Femur (tissue), 1 donor: Measurements from ENCODE around the gene PCDH9.

Experiments used
- DNase-seq: peaks from one replicate; pipeline ENCODE4 v3.0.0-alpha.2; 2017

The PCDH9 gene

DNA sequence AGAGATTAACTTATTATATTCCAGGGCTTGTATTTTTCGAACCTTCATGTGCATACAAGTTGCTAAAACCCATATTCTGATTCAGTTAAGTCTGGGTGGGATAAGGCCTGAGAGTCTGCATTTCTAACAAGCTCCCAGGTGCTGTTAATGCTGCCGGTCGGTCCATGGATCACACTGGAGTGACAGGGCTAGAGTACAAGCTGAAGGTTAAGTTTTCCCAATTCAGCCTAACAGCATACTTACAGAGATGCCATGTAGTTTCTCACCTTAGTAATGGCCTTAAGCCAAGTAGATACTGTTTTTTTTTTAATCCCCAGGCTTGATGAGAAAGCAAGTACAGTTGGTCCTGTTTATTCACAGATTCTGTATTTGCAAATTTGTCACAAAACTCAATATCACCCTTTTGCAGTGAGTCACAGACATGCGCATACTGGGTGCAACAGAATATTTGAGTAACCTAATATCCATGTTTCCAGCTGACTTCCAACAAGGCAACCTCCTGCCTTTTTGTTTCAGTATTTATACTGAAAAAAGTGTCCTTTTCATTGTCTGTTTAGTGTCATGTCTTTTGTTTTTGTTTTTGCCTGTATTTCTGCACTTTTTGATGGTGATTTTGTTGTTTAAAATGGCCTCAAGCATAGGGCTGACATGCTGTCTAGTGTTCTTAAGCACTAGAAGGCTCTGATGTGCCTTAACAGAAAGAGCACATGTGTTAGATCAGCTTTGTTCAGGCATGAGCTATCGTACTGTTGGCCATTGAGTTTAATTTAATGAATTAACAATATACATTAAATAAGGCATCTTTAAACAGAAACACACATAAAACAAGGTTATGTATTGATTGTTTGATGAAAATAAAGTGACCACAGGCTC is 875.0 kb downstream of the PCDH9 start:
- DNase-seq = no peak

DNA sequence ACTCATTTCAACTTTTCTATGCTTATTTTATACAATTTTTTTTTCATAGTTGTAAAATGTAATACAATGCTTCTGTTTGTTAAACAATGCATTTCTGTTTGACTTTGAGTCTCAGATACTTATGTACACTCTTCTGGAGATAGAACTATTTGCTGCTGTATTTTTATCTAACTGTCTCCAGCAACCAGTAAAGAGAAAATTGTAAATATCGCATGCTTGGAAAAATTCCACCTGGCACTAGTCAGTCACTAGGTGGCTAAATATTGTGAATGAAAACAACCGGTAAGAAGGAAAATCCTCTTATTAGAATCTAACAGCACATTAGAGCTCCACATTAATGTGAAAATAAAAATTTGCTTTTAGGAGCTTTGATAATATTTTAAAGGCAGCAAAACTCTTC is 876.5 kb downstream of the PCDH9 start:
- no peak for DNase-seq

DNA sequence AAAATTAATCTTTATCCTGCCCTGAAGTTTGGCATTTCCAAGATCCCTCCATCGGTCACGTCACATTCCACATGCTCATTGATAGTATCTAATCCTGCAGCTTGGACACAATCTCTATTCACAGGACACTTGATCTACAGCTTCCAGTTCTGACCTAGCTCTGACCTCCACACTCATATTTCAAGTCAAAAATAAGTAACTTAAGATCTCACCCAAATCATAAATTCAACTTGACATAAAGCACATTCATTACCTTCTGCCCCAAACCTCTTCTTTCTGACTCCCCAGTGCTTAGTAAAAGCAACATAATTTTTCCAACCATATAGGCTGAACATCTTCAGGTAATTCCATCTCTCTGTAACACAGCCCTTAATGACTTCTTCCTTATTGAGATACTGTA is 880.2 kb downstream of the PCDH9 start:
- DNase-seq = no peak

DNA sequence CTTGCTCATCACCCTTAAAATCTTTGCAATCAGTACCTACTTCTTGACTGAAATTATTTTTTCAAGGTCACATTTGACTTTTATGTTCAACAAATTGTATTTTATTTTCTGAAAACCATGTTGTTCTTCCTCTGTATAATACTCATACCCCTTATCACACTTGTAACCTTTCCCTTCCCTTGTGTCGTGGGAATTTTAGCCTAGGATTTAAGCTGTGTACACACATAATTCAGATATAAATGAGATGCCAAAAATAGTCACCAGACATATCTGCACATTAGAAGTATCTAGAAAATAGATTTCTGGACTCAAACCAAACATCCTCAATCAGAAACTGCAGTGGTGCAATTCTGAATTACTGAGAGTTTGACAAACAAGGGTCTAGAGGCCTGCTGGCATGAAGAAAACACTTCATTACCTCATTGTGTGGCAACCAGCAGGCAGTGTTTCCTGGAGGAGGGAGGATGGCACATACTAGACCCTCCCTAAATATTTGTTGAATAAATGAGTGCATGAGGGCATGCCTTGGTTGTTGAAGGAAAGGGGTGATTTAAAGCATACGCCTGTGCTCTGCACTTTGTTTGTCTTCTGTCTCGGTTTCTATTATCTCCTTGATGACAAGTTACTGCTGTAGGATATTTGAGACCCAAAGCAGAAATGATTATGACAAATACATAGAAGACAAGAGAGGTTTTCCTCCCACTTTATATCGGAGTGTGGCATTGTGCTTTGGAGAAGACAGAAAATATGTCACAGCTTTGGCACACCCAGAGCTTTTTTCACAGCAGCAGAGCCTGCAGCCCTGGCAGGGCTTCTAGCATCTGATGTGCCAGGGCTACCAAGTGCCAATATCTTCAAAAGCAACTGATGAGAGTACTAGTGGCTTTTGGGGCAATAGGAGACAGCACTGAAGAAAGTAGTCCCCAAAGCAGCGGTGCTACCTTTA is 881.1 kb downstream of the PCDH9 start:
- no peak for DNase-seq

DNA sequence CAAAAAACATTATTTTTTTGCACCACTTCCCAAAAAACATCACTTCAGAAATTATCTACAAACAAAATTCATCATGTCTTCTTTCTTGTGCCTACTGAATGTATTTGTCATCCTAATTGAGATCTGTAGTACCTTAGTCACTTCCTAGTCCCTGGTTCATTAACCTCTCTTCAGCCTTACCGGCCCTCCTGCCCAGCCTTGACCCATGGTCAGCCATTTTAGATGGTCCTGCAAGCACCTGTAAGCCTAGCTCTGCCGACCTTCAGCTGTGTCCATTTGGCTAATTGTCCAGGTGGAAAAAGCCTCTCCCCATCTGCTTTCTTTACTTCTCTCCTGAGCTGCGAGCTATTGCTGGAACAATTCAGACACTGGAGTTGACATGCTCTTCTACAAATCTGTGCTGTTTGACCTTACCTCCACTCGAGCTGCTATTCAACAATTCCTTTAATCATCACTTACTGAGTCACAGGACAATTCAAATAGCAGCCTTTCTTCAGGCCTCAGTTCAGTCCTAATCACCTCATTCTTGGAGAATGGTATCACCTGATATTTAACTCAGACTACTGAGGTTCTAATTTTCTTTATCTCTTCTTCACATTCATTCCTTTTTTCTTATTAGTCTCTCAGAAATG is 882.5 kb downstream of the PCDH9 start:
- DNase-seq = no peak

DNA sequence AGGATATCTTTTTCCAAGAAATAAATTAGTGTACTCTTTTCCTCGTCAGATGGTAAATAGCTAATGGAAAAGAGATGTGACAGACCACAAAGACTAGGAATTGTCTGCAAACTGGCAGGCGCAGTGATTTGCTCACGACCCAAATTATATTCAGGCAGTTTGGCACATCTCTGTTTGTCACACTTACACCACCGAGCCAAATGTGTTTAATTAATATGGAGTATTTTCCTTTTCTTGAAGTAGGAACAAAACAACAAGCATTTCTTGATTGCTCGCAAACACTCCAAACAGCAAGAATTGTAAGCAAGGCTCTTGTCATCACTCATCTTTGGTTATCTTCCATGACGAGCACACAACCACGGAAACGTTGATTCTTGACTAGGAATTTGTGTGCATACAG is 884.2 kb downstream of the PCDH9 start:
- no peak for DNase-seq

DNA sequence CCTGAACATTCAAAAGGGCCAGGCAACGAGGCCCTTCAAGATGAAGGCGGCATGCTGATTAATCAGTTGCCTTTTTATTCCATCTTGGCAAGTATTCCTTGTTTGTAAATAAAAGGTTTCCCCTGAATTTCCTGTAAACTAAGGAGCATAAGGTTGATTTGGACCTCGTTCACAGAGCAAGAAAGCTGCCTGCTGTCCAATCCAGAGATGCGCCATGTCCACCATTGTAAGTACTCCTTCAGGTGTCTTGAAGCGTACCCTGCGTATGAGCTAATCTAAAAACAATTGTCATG is 884.7 kb downstream of the PCDH9 start:
- no peak for DNase-seq

DNA sequence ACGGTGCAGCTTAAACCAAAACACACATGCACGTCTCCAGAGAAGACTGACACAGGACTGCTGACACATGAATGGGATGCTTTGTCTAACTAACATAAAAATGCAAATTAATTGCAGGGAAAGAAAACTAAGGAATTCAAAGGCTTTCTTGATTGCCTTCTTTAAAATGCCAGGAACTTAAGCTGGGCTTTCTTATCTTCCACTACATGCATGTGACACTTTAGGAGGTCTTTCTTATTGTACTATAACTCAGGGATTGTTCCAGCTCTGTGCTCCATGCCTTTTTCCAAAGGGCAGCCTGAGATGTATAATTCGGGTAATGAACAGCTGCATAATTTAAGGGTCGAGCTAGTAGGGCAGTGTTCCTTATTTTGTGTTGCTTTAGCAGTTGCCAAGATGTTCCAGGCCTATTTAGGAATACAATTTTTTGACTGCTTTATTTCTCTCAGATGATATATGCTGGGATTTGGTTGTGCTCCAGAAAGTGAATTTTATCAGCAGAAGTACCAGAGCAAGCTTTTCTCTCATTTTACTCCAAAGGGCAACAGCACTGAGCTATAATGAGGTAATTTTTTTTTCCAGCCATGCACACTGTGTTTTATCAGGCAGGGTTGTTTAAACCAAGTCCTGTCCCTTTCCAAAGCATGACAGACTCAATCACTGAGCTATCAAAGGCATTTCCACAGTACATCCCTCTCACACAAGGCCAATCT is 885.2 kb downstream of the PCDH9 start:
- no peak for DNase-seq

DNA sequence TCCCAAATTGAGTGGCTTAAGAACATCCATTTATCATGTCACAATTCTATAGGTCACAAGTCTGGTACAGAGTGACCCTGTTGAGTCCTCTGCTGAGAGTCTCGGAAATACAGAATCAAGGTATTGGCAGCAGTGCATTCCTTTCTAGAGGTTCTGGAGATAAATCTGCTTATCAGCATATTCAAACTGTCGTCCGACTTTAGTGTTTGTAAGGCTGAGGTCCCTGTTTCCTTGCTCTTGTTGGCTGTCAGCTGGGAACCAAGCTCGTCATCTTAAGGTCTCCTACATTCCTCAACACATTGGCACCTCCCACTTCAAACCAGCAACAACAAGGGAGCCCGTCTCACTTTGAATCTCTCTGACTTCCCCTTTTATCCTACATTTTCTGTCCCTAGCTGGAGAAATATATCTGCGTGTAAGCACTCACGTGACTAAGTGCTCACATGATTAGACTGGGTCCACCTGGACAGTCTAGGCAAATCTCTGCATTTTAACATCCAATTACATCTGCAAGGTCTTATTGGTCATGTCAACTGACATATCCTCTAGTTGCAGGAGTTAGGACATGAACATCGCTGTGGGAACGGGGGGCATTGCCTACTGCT is 886.8 kb downstream of the PCDH9 start:
- DNase-seq = no peak

DNA sequence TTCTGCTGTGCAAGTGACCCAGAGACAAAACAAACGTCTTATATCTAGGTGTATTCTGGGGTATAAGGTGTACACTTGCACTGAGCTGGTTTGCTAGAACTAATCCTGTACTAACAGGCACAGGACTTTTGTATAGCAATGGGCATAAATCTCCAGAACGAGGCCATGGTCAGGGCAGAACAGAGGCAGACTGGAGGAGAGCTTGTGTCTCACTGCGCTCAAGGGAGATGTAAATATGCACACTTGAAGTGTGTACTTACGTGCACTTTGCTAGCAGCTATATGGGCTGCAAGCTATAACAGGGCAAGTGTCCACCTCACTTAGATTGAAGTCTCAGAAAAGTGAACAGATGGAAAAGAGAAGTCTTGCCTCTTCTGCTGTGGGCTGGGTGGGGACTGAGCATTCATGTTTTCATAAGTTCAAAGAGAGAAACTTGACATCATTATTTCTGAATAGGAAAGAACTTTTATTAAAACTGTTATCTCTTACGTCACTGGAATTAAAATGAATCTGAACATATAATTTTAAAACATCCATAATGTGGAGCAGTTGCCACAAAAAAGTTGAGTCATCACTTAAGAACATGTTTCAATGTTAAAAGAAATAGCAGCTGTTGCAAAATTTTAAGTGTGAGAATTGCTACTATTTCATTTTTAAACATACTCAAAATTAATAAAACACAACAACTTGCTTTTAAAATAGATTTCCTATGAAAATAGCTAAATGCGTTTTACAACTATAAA is 888.3 kb downstream of the PCDH9 start:
- DNase-seq = no peak

DNA sequence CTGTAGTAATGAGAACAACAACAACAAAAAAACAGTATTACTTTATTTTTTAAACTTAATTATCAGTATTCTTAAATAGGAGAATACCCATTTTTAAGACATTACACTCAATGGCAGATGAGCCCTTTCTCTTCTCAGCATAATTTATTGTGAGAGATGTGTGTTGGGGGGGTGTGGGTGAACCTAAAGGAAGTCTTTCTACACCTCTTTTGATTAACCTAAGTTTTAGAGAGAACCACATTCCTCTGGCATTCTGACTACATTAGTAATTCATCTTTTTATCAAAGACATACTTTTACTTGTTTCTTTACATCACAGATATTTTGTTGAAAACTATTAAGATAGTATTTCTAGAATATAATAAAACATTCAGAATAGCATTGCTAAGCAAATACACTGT is 890.9 kb downstream of the PCDH9 start:
- no peak for DNase-seq

DNA sequence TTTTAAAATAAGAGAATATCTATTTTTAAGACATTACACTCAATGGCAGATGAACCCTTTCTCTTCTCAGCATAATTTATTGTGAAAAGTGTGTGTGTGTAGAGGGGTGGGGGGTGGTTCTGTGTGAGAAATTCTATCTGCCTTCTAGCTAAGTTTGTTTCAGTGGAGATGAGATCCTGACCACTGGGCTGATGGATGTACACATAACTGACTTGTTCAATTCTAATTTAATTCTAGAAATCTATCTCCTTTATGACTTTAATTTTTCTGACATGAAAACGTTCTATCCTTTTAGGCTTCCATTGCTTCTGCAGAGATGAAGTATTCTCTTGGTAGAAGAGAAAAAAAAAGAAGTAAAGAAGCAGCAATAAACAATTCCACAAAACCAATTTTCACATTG is 891.6 kb downstream of the PCDH9 start:
- DNase-seq = no peak

DNA sequence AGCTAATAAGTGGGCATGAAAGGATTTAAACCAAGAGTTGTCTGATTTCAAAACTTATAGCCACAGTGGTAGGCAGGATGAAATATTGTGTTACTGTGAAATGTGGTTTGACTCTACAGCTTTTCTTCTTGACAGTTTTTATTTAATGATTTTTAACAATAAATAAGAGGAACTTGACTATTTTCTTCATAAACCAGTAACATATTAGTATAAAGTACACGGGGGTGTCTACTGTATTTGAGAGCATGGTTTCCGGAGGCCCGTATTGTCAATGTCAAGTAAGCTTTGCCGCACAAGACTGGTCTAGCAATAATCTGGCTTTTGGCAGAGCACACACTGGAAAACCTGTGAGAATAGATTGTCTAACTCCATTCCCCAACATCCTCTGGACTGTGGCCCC is 894.5 kb downstream of the PCDH9 start:
- no peak for DNase-seq

DNA sequence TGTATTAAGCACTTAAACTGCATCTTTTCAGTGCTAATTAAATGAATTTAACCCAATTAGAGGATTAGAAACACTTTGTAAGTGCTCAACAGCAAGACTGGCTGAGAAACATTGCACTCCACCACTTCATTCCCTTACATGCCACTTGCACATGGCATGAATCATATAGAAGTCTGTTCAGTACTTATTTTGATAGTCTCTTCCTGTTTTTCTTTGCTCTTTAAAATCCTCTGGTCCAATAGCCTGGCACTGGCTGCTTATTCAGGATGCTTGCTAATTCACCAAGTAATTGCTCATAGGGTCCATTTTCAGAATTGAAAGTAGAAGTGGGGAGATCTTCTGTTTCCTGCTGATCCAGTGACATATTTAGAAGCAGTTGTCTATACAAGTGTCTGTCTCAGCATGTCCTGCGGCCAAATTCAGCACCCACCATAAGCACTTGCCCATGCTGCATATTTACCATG is 900.1 kb downstream of the PCDH9 start:
- DNase-seq = no peak

DNA sequence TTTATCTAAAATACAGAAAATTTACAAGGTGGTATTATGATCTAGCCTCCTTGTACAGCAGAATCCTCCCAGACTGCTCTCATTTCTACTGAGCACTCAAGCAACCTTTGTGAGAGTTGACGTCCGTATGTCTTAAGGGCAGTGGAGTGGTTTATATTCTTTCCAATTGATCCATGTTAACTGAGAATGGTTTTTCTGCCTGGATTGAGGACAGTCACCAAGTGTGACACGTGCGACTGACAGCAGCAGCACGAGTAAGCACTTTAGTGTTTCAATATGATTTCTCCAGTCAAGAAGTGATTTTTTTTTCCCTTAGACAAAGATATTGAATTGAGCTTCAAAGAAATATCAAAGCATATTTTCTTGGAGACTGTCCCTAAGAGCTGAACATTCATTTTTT is 901.7 kb downstream of the PCDH9 start:
- DNase-seq = no peak

DNA sequence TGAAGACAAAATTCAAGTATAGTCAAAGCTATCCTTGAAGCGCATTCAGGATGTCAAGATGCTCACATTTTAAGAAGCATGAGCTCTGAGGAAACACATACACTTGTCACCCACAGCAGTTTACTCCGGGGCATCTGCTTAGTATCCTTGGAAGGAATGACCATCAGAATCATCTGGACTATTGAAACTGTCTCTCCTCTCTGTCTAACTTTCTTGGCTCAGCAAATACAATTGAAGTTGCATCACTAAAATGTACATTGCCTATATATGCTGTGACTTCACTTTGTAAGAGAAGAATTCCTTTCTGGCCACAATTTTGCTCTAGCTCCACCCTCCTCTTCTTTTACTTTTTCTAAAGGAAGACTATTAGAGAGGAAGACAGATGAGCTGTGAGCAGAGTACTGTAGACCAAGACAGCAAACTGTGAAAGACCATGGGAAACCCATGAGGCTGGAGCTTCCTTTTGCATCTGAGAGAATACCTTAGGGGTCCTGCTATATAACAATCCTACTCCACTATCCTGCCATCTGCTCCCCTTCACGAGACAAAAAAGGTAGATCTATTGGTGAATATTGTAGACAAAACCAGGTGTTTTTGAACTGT is 906.3 kb downstream of the PCDH9 start:
- no peak for DNase-seq

DNA sequence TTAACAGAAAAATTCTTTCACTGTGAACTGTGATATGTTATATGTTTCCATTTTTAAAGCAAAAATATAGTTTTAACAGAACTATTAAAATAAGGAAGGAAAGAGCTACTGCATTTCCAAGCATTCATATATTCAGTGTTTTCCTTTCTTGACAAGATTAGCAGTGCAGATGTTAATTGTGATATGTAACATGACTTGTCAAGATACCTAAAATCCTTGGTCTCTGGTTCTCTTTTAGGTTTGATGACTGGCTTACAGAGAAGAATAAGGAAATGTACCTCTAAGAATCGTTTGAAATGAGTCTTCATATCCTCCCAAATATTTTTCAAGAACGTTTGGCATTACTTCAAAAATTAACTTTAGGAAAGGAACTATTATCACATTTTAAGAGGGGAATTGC is 907.2 kb downstream of the PCDH9 start:
- no peak for DNase-seq

DNA sequence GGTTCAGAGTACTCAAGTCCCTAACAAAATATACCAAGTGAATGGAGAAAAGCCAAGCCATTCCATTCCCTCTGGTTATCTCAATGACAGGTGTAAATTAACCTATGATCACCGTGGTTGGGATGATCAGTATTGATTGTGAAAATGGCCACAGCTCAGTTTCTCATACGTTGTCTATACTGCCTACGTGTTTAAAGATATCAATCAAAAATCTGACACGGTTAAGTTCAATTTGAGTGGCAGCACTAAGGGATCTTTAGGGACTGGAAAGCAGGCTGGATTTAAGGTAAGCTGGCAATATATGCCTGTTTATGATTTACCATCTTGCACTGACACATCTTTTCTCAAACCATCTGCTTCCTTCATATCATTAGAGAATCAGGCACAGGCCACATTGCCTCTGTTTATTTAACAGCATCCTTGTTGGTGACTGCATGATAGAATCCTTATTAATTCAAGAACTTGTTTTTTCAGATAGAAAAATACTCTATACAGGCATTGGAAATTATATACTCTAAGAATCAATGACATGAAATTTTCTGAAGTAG is 907.9 kb downstream of the PCDH9 start:
- DNase-seq = no peak

DNA sequence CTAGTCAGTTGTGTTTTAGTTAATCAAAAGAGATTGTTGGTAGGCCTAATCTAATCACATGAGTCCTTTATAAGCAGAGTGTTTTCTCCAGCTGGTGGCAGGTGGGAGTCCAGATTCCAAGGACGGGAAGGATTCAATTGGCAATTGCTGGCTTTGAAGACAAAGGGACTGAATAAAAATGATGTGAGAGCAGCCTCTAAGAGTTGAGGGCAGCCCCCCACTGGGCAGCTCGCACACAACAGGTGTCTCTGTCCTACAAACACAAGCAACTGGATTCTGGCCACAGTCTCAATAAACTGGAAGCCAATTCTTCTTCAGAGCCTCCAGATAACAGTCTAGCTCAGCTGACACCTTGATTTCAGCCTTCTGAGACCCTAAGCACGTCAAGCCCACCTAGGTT is 915.2 kb downstream of the PCDH9 start:
- DNase-seq = no peak

DNA sequence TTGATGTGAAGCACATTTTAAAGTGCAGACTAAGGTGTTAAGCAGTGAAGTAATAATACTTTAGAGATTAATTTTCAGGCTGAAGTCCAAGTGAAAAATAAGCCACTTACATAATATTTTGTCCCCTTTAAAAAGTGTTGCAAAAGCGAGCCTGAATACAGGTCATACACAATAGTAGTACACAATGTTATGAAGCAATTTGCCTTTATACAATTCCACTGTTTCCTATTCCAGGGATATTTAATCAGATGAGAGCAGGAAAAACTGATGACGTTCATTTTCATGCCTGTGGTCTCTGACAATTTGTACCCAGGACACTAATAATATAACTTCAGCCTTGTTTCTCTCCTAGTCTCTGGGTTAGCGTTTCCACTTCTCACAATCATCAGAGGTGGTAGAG is 916.7 kb downstream of the PCDH9 start:
- DNase-seq = no peak
